Gastroesophageal sphincter (tissue), 4 donors: ENCODE measurements around the gene DACT2. TPM values are rescaled to one million over a fixed set of nuclear protein-coding genes. Genes with fewer than 3 reads are reported as not detected.
"Not testable (repeated sequence)": the region's sequence is repeated elsewhere in the genome, so short reads cannot be mapped to it uniquely, and the experiment has no call there.

Experiments
- ATAC-seq: fragments of 150-250 bp; one replicate; pipeline ENCODE4 v1.9.1; 2016; ENCODE audit warnings: mild to moderate bottlenecking, moderate library complexity
- H3K27ac ChIP-seq, 4 donors: fragments of 200-600 bp; sonication (generic) in 3 of 4; 1 replicate in 3 of 4; 2 replicates in 1 of 4; pipeline ENCODE4 v1.5.1; 2016 to 2019
- H3K27me3 ChIP-seq: fragments of 200-600 bp; sonication (generic); one replicate; pipeline ENCODE4 v1.5.1; 2019
- H3K36me3 ChIP-seq, 2 donors: fragments of 200-600 bp; sonication (generic); one replicate each; pipeline ENCODE4 v1.5.1; 2019; ENCODE audit warnings: control low read depth in 1 of 2
- H3K4me1 ChIP-seq, 3 donors: fragments of 200-600 bp; sonication (generic); 1 replicate in 2 of 3; 2 replicates in 1 of 3; pipeline ENCODE4 v1.5.1; 2016 to 2019; ENCODE audit warnings: control low read depth in 2 of 3
- H3K4me3 ChIP-seq, 2 donors: fragments of 200-600 bp; sonication (generic); one replicate each; pipeline ENCODE4 v1.5.1; 2019; ENCODE audit warnings: mild to moderate bottlenecking in 1 of 2, moderate library complexity in 1 of 2
- H3K9me3 ChIP-seq, 3 donors: fragments of 200-600 bp; sonication (generic); one replicate each; pipeline ENCODE4 v1.5.1; 2017 to 2019; ENCODE audit warnings: control low read depth in 2 of 3
- CTCF ChIP-seq, 4 experiments: fragments of 200-600 bp in 2 of 4; fragments of 450-650 bp in 2 of 4; sonication (generic) in 1 of 4; IDR thresholded peaks; one replicate each; pipeline ENCODE4 v1.5.1; 2017 to 2019; ENCODE audit warnings: antibody characterized with exemption in 4 of 4, mild to moderate bottlenecking in 2 of 4, moderate library complexity in 2 of 4
- EP300 ChIP-seq: sonication (generic); formaldehyde crosslinking; IDR thresholded peaks from one replicate; pipeline ENCODE4 v1.6.1; 2017; ENCODE audit warnings: antibody characterized with exemption, mild to moderate bottlenecking
- POLR2A ChIP-seq, 2 donors: fragments of 450-650 bp; IDR thresholded peaks; one replicate each; pipeline ENCODE4 v1.6.1; 2017; ENCODE audit warnings: antibody characterized with exemption in 2 of 2, mild to moderate bottlenecking in 2 of 2, moderate library complexity in 1 of 2
- POLR2AphosphoS5 ChIP-seq: sonication (generic); formaldehyde crosslinking; IDR thresholded peaks from one replicate; pipeline ENCODE4 v1.6.1; 2017; ENCODE audit warnings: antibody characterized with exemption
- WGBS, 2 donors: methylation state at CpG; one replicate each; pipeline ENCODE4 v1.1.5; 2018; ENCODE audit warnings: low coverage in 1 of 2; 5-methylcytosine and 5-hydroxymethylcytosine counted together
- total RNA-seq, 4 donors: library from RNA; depleted of rRNA; stranded (reverse); fragments of >200 nt; gene quantifications; one replicate each; pipeline ENCODE4 v1.1.0, GENCODE V29; 2016

DACT2 gene
- total RNA-seq, 4 donors from 2014 or later, result 0.54 to 4.3 (median 1.5) TPM

DNA sequence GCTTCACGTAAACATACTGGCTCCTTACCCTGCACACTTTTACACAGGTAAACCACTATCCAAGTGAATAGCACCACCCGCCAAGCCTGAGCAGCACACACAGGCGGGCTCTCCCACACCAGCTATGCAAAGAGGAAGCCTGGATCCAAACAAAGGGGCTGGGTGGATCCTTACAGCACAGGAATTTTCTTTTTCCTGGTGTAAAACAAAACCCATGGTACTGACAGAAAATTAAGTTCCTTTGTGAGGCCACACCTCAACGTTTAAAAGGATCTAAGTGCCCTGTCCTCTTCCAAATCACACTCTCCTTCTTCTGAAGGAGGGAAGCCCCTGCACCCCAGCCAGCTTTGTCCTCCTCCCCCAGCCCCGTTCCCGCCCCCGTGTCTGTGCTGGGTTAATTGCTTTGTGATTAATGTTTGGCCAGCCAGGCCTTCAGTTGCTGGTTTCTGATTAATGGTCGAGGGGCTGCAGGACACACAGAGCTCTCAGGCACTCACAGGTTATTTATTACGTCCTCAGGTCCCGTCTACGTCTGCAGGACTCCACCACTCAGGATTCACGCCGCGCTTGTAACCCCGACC is 6.1 kb downstream of the DACT2 start:
- no peak overlapping the region for H3K4me3 ChIP-seq
- H3K9me3 ChIP-seq, result no peaks in the 10 kb centered on the region
- H3K27me3 ChIP-seq, result peaks cover 35% of the 10 kb centered on the region
- 67 to 73% methylated on average over 3 to 12 of the region's 15 CpGs for WGBS, 2 donors
- H3K4me1 ChIP-seq, result no peaks in the 10 kb centered on the region
- peak overlapping the region in 1 of 4 donors; percentile 24 for H3K27ac ChIP-seq
- no peak for TF ChIP-seq POLR2AphosphoS5
- no peak for TF ChIP-seq POLR2A (IDR thresholded peaks at IDR 0.05)
- no peak for TF ChIP-seq EP300
- no peak for TF ChIP-seq CTCF (IDR thresholded peaks at IDR 0.05)
- ATAC-seq, result no peak
- H3K36me3 ChIP-seq, result no peaks in the 10 kb centered on the region

- not testable (repeated sequence) for H3K4me1 ChIP-seq, H3K4me3 ChIP-seq, H3K9me3 ChIP-seq, H3K36me3 ChIP-seq, ATAC-seq, H3K27ac ChIP-seq
- peaks cover 40% of the 10 kb centered on the region for H3K27me3 ChIP-seq
- WGBS, 2 donors, result 88 to 100% methylated on average over 1 to 4 of the region's 8 CpGs
Measured at GRCh38 chr6:168312125-168312507, 7.5 kb downstream of the DACT2 start.

DNA sequence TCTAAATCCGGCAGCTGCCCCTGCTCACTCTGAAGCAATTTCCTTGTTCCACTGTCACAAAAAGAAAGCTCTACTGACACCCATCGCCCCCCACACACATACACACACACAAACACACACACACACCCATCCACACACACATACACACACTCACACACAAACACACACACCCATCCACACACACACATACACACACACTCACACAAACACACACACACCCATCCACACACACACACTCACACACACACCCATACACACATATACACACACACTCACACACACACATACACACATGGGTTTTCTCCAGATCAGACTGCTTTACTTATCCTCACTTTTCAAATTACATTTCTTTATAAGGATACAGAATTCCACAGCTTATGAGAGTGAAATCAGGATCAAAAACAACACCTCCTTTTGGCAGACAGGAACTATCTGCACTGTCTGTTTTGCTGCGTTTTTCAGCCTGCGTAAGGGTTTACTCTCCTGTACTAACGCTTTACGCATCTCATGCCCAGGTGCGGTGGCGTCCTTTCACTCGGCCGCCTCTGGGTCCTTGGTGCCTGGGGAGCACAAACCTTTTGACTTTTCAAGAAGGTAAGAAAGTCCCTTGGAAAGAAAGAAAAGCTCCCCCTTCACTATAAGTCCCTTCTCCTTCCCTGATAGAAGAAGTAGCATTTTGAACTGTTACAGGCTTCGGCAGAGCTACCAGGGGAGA is 8.0 kb downstream of the DACT2 start:
- no peak for ATAC-seq
- H3K4me1 ChIP-seq, result no peaks in the 10 kb centered on the region
- 84 to 92% methylated on average over 5 to 7 of the region's 11 CpGs for WGBS, 2 donors

DNA sequence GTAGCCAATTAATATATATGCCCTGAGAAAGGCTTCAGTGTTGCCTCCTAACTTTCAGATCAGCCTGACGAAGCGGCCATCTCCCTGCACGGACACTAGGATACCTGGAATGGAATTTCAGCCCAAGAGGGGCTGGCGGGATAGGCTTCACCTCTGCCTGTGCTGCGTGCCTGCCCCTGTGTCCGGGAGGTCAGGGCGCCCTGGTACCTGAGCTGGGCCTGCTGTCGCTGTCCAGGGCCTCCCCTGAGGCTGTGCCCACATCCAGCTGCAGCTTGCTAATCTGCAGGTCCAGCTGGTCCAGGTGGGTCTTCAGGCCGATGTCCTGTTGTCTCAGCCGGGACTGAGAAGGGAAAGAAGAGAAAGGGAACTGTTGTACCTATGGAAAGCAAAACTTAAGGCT is 8.6 kb downstream of the DACT2 start:
- TF ChIP-seq EP300 (no peak), POLR2A (IDR thresholded peaks at IDR 0.05) (no peak), POLR2AphosphoS5 (no peak), CTCF (IDR thresholded peaks at IDR 0.05) (no peak)
- H3K36me3 ChIP-seq, result no peaks in the 10 kb centered on the region
- no peak for ATAC-seq

More for the DNA sequence above, 8.0 kb downstream of the DACT2 start:
- no peak overlapping the region for H3K4me3 ChIP-seq
- H3K27ac ChIP-seq, result no peak overlapping the region
- peaks cover 46% of the 10 kb centered on the region for H3K27me3 ChIP-seq
- no peaks in the 10 kb centered on the region for H3K9me3 ChIP-seq
- H3K36me3 ChIP-seq, result no peaks in the 10 kb centered on the region
- TF ChIP-seq POLR2AphosphoS5 (no peak), EP300 (no peak), POLR2A (IDR thresholded peaks at IDR 0.05) (no peak), CTCF (IDR thresholded peaks at IDR 0.05) (no peak)

GRCh38 chr6:168310403-168310802 is 9.2 kb downstream of the DACT2 start:
- no peaks in the 10 kb centered on the region for H3K9me3 ChIP-seq
- no peak for ATAC-seq
- no peaks in the 10 kb centered on the region for H3K36me3 ChIP-seq
- H3K27ac ChIP-seq, result no peak overlapping the region
- H3K27me3 ChIP-seq, result peaks cover 37% of the 10 kb centered on the region
- no CpG with 5 or more reads among the region's 11 CpGs for WGBS, 2 donors
- TF ChIP-seq POLR2AphosphoS5 (no peak), EP300 (no peak), CTCF (IDR thresholded peaks at IDR 0.05) (no peak), POLR2A (IDR thresholded peaks at IDR 0.05) (no peak)
- no peaks in the 10 kb centered on the region for H3K4me1 ChIP-seq
- H3K4me3 ChIP-seq, result no peak overlapping the region

More for the DNA sequence above, 8.6 kb downstream of the DACT2 start:
- no peak overlapping the region for H3K27ac ChIP-seq
- 74% methylated on average over 6 of the region's 10 CpGs; no CpG with 5 or more reads in 1 of the 2 donors for WGBS, 2 donors
- H3K9me3 ChIP-seq, result no peaks in the 10 kb centered on the region
- no peak overlapping the region for H3K4me3 ChIP-seq
- H3K4me1 ChIP-seq, result no peaks in the 10 kb centered on the region
- H3K27me3 ChIP-seq, result peaks cover 43% of the 10 kb centered on the region
